IMR-90 (cell line): ENCODE data around the gene C11orf54.

Source experiments
- CEBPB ChIP-seq: IDR thresholded peaks from 2 replicates; pipeline ENCODE4 v1.6.1; 2012; ENCODE audit warnings: low read depth, low read length, improper control_type of control experiment
- CHD1 ChIP-seq: IDR thresholded peaks from 2 replicates; pipeline ENCODE4 v1.6.1; 2012; ENCODE audit warnings: low read depth, low read length, improper control_type of control experiment
- CTCF ChIP-seq: conservative IDR thresholded peaks from 2 replicates; pipeline ENCODE4 v1.5.1; 2012; ENCODE audit warnings: mild to moderate bottlenecking, low read depth, low read length, improper control_type of control experiment
- ELK1 ChIP-seq: fragments of 150-350 bp; IDR thresholded peaks from 2 replicates; pipeline ENCODE4 v1.6.1; 2016; ENCODE audit warnings: low read depth, mild to moderate bottlenecking, low read length, moderate library complexity, borderline replicate concordance
- FOS ChIP-seq: fragments of 150-350 bp; IDR thresholded peaks from 2 replicates; pipeline ENCODE4 v1.6.1; 2016; ENCODE audit warnings: low read depth, low read length
- MAFK ChIP-seq: IDR thresholded peaks from 2 replicates; pipeline ENCODE4 v1.6.1; 2012; ENCODE audit warnings: low read depth, low read length, improper control_type of control experiment
- MXI1 ChIP-seq: IDR thresholded peaks from 2 replicates; pipeline ENCODE4 v1.6.1; 2012; ENCODE audit warnings: low read depth, mild to moderate bottlenecking, low read length, moderate library complexity, borderline replicate concordance
- POLR2A ChIP-seq: IDR thresholded peaks from 2 replicates; pipeline ENCODE4 v1.6.1; 2012; ENCODE audit warnings: mild to moderate bottlenecking, low read depth, low read length
- RAD21 ChIP-seq: IDR thresholded peaks from 2 replicates; pipeline ENCODE4 v1.6.1; 2012; ENCODE audit warnings: low read length, improper control_type of control experiment
- SMC3 ChIP-seq: fragments of 150-350 bp; IDR thresholded peaks from 2 replicates; pipeline ENCODE4 v1.6.1; 2016; ENCODE audit warnings: low read depth, mild to moderate bottlenecking, antibody characterized with exemption, low read length, moderate library complexity
- TF ChIP-seq, protein P1 (sequence below): fragments of 150-350 bp; IDR thresholded peaks from 2 replicates; pipeline ENCODE4 v1.6.1; 2017; ENCODE audit warnings: mild to moderate bottlenecking, antibody characterized with exemption, low read length, low read depth

GRCh38 chr11:93734427-93735222, 6.8 kb upstream of the C11orf54 start:
- no peak for TF ChIP-seq CTCF
- no peak for TF ChIP-seq CEBPB
- TF ChIP-seq POLR2A: no peak
- no peak for TF ChIP-seq RAD21
- no peak for TF ChIP-seq ELK1
- no peak for TF ChIP-seq MXI1
- TF ChIP-seq SMC3: no peak
- TF ChIP-seq FOS: no peak
- TF ChIP-seq, protein P1, sequence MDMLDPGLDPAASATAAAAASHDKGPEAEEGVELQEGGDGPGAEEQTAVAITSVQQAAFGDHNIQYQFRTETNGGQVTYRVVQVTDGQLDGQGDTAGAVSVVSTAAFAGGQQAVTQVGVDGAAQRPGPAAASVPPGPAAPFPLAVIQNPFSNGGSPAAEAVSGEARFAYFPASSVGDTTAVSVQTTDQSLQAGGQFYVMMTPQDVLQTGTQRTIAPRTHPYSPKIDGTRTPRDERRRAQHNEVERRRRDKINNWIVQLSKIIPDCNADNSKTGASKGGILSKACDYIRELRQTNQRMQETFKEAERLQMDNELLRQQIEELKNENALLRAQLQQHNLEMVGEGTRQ: no peak
- TF ChIP-seq MAFK: no peak
- no peak for TF ChIP-seq CHD1
